ENCODE data around the gene SNRPA1.

Gene SNRPA1

DNA sequence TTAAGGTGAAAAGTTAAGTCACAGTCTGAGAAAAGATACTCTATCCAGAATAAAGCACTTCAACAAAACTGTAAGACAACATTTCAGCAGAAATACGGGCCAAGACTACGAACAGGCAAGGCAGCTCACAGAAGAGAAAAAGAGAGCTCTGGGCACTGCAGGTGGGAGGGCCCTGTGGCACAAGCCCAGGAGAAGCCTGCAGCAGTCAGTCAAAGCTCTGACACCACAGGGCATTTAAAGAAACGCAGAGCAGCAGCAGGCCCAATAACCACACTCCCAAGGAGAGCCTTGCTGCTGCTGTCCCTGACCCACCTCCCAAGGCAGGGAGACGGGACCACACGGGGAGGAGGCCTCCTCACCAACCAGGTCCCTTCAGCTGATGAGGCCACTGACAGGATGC lies 62.4 kb downstream of the SNRPA1 start:
- Histone ChIP-seq H2AFZ (ENCODE audit: low read length, unreplicated experiment) (no peak overlapping the region), H3K27me3 (ENCODE audit: insufficient read depth, low read length) (no peaks in the 10 kb centered on the region), H3K4me1 (ENCODE audit: control insufficient read depth, insufficient read depth, low read length, unreplicated experiment) (no peaks in the 10 kb centered on the region), H3K79me2 (ENCODE audit: control insufficient read depth, insufficient read depth, low read length, unreplicated experiment) (peaks cover 92% of the 10 kb centered on the region), H3K36me3 (ENCODE audit: insufficient read depth, low read length) (peaks cover 44% of the 10 kb centered on the region), H3K4me3 (ENCODE audit: low read depth, low read length) (no peak overlapping the region), H3K27ac (ENCODE audit: low read depth, low read length) (no peak overlapping the region)

All from ACC112 (cell line).